Central memory CD8-positive, alpha-beta T cell (primary cell): ENCODE data around the gene CTIF.

Source experiments
- ATAC-seq: fragments of 150-1000 bp; cut with Tn5 transposase; replicated peaks from 2 replicates; pipeline ENCODE4 v1.10.0; 2022; ENCODE audit warnings: mild to moderate bottlenecking, moderate FRiP score, moderate number of reproducible peaks; ENCODE audit not compliant: poor library complexity, severe bottlenecking; ENCODE audit errors: extremely low read depth
- DNase-seq, 2 donors: peaks; one replicate each; pipeline ENCODE4 v3.0.0; 2021; ENCODE audit warnings: low spot score in 2 of 2
- H3K27ac Mint-ChIP-seq: one replicate; pipeline ENCODE4 v1.8.0; 2022; ENCODE audit warnings: low read depth, mild to moderate bottlenecking, moderate library complexity, mixed read lengths
- H3K27me3 Mint-ChIP-seq: one replicate; pipeline ENCODE4 v1.8.0; 2022; ENCODE audit warnings: mixed read lengths
- H3K36me3 Mint-ChIP-seq: one replicate; pipeline ENCODE4 v1.8.0; 2022; ENCODE audit warnings: mild to moderate bottlenecking, moderate library complexity, mixed read lengths; ENCODE audit not compliant: insufficient read depth
- H3K4me1 Mint-ChIP-seq: one replicate; pipeline ENCODE4 v1.8.0; 2022; ENCODE audit warnings: mixed read lengths
- H3K4me3 Mint-ChIP-seq: one replicate; pipeline ENCODE4 v1.8.0; 2022; ENCODE audit warnings: mild to moderate bottlenecking, moderate library complexity, mixed read lengths
- H3K9me3 Mint-ChIP-seq: one replicate; pipeline ENCODE4 v1.8.0; 2022; ENCODE audit warnings: mixed read lengths

Gene CTIF

GRCh38 chr18:48792611-48793380, 254.0 kb downstream of the CTIF start:
- Mint-ChIP-seq H3K27me3 (no peaks in the 10 kb centered on the region), H3K9me3 (no peaks in the 10 kb centered on the region), H3K36me3 (no peaks in the 10 kb centered on the region), H3K27ac (no peak overlapping the region), H3K4me1 (peaks cover 16% of the 10 kb centered on the region), H3K4me3 (no peak overlapping the region)
- DNase-seq = no peak
- ATAC-seq = no peak

GRCh38 chr18:48794251-48794970, 255.6 kb downstream of the CTIF start:
- H3K27ac Mint-ChIP-seq = no peak overlapping the region
- ATAC-seq (no peak), DNase-seq (no peak)
- no peaks in the 10 kb centered on the region for H3K27me3 Mint-ChIP-seq
- peaks cover 29% of the 10 kb centered on the region for H3K4me1 Mint-ChIP-seq
- H3K36me3 Mint-ChIP-seq = no peaks in the 10 kb centered on the region
- H3K4me3 Mint-ChIP-seq = no peak overlapping the region
- no peaks in the 10 kb centered on the region for H3K9me3 Mint-ChIP-seq

- no peaks in the 10 kb centered on the region for H3K36me3 Mint-ChIP-seq
- ATAC-seq (no peak), DNase-seq (no peak)
- no peak overlapping the region for H3K4me3 Mint-ChIP-seq
- H3K27ac Mint-ChIP-seq = no peak overlapping the region
- H3K9me3 Mint-ChIP-seq = no peaks in the 10 kb centered on the region
- H3K4me1 Mint-ChIP-seq = peaks cover 29% of the 10 kb centered on the region
- H3K27me3 Mint-ChIP-seq = no peaks in the 10 kb centered on the region
Observed at GRCh38 chr18:48795696-48796095, 256.9 kb downstream of the CTIF start.

- H3K9me3 Mint-ChIP-seq = no peaks in the 10 kb centered on the region
- ATAC-seq (no peak), DNase-seq (no peak)
- H3K27ac Mint-ChIP-seq = no peak overlapping the region
- no peak overlapping the region for H3K4me3 Mint-ChIP-seq
- H3K36me3 Mint-ChIP-seq = no peaks in the 10 kb centered on the region
- H3K4me1 Mint-ChIP-seq = peaks cover 26% of the 10 kb centered on the region
- no peaks in the 10 kb centered on the region for H3K27me3 Mint-ChIP-seq
Observed at GRCh38 chr18:48796491-48797205, 257.8 kb downstream of the CTIF start.

- Mint-ChIP-seq H3K9me3 (no peaks in the 10 kb centered on the region), H3K27me3 (no peaks in the 10 kb centered on the region), H3K36me3 (no peaks in the 10 kb centered on the region), H3K4me1 (peaks cover 28% of the 10 kb centered on the region), H3K4me3 (no peak overlapping the region), H3K27ac (no peak overlapping the region)
- ATAC-seq = no peak
- no peak for DNase-seq
Observed at GRCh38 chr18:48797841-48798255, 259.0 kb downstream of the CTIF start.

GRCh38 chr18:48798334-48799245, 259.8 kb downstream of the CTIF start:
- H3K27ac Mint-ChIP-seq = peak overlapping the region; percentile 49
- H3K36me3 Mint-ChIP-seq = no peaks in the 10 kb centered on the region
- H3K4me3 Mint-ChIP-seq = no peak overlapping the region
- no peaks in the 10 kb centered on the region for H3K27me3 Mint-ChIP-seq
- peaks cover 35% of the 10 kb centered on the region for H3K4me1 Mint-ChIP-seq
- H3K9me3 Mint-ChIP-seq = no peaks in the 10 kb centered on the region
- no peak for DNase-seq
- no peak for ATAC-seq

- no peak overlapping the region for H3K27ac Mint-ChIP-seq
- H3K4me1 Mint-ChIP-seq = peaks cover 40% of the 10 kb centered on the region
- H3K9me3 Mint-ChIP-seq = no peaks in the 10 kb centered on the region
- DNase-seq (no peak), ATAC-seq (no peak)
- H3K27me3 Mint-ChIP-seq = no peaks in the 10 kb centered on the region
- no peaks in the 10 kb centered on the region for H3K36me3 Mint-ChIP-seq
- no peak overlapping the region for H3K4me3 Mint-ChIP-seq
Observed at GRCh38 chr18:48799724-48800315, 261.0 kb downstream of the CTIF start.

GRCh38 chr18:48800466-48800865, 261.6 kb downstream of the CTIF start:
- no peaks in the 10 kb centered on the region for H3K9me3 Mint-ChIP-seq
- DNase-seq (no peak), ATAC-seq (no peak)
- H3K4me1 Mint-ChIP-seq = peaks cover 46% of the 10 kb centered on the region
- H3K27ac Mint-ChIP-seq = no peak overlapping the region
- no peak overlapping the region for H3K4me3 Mint-ChIP-seq
- no peaks in the 10 kb centered on the region for H3K36me3 Mint-ChIP-seq
- no peaks in the 10 kb centered on the region for H3K27me3 Mint-ChIP-seq

- H3K27me3 Mint-ChIP-seq = no peaks in the 10 kb centered on the region
- H3K4me3 Mint-ChIP-seq = no peak overlapping the region
- peaks cover 53% of the 10 kb centered on the region for H3K4me1 Mint-ChIP-seq
- H3K9me3 Mint-ChIP-seq = no peaks in the 10 kb centered on the region
- ATAC-seq (no peak), DNase-seq (no peak)
- H3K36me3 Mint-ChIP-seq = no peaks in the 10 kb centered on the region
- no peak overlapping the region for H3K27ac Mint-ChIP-seq
Observed at GRCh38 chr18:48800876-48801727, 262.3 kb downstream of the CTIF start.

- ATAC-seq (no peak), DNase-seq (no peak)
- peaks cover 3% of the 10 kb centered on the region for H3K36me3 Mint-ChIP-seq
- no peaks in the 10 kb centered on the region for H3K27me3 Mint-ChIP-seq
- H3K4me3 Mint-ChIP-seq = no peak overlapping the region
- no peaks in the 10 kb centered on the region for H3K9me3 Mint-ChIP-seq
- H3K4me1 Mint-ChIP-seq = peaks cover 60% of the 10 kb centered on the region
- H3K27ac Mint-ChIP-seq = no peak overlapping the region
Observed at GRCh38 chr18:48801728-48802542, 263.1 kb downstream of the CTIF start.
